OCI-LY1 (cell line): Measurements from ENCODE around the gene GLRX5.

Experiments
- CTCF ChIP-seq: fragments of 200-600 bp; sonication (generic), shearing (Covaris generic); IDR thresholded peaks from 2 replicates; pipeline ENCODE4 v1.5.1; 2017; ENCODE audit warnings: mild to moderate bottlenecking, antibody characterized with exemption, low read length, moderate library complexity, mixed read lengths
- EZH2 ChIP-seq: fragments of 200-600 bp; sonication (generic), shearing (Covaris generic); IDR thresholded peaks from 2 replicates; pipeline ENCODE4 v1.8.0; 2017; ENCODE audit warnings: borderline replicate concordance, mixed run types, mild to moderate bottlenecking, antibody characterized with exemption, low read length, moderate library complexity, mixed read lengths

DNA sequence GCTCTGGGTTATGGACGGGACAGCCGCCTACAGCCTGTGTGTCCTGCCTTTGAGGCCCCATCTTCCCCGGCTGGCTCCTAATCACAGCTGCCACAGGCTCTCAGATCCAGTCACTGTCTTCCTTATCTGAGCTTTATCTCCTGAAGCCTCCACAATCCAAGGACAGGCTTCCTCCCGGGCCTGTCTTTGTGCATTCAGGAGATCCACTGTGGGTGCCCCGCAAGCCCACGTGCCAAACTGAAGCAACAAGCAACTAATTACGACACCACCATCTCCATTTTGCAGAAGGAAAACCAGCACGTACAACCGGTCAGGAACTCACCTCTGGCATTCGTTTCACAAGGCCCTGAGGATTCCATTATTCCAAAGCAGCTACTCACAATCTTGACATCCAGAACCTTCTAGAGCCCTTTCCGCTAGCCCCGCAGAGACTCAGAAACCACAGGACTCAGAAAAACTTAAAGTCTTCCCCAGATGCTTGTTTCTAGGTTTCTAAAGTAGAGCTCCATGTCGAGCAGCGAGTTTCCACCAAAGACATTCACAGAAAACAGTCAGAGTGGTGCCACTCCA, 32.4 kb upstream of the GLRX5 start:
- TF ChIP-seq CTCF (no peak), EZH2 (no peak)
